Tibial nerve (tissue), 4 donors: ENCODE results near the gene MAPT.

ENCODE experiments used
- EP300 ChIP-seq, 2 donors: sonication (generic); formaldehyde crosslinking; IDR thresholded peaks; one replicate each; pipeline ENCODE4 v1.6.1; 2017; ENCODE audit warnings: antibody characterized with exemption in 2 of 2, mild to moderate bottlenecking in 1 of 2
- POLR2A ChIP-seq, 2 donors: fragments of 450-650 bp; IDR thresholded peaks; one replicate each; pipeline ENCODE4 v1.6.1; 2017; ENCODE audit warnings: antibody characterized with exemption in 2 of 2, mild to moderate bottlenecking in 2 of 2, moderate library complexity in 2 of 2
- TF ChIP-seq, protein P1 (sequence below), 5 experiments: fragments of 200-600 bp in 3 of 5; fragments of 450-650 bp in 2 of 5; sonication (generic) in 3 of 5; IDR thresholded peaks; one replicate each; pipeline ENCODE4 v1.5.1; 2016 to 2019; ENCODE audit warnings: antibody characterized with exemption in 5 of 5, mild to moderate bottlenecking in 3 of 5, moderate library complexity in 2 of 5

DNA sequence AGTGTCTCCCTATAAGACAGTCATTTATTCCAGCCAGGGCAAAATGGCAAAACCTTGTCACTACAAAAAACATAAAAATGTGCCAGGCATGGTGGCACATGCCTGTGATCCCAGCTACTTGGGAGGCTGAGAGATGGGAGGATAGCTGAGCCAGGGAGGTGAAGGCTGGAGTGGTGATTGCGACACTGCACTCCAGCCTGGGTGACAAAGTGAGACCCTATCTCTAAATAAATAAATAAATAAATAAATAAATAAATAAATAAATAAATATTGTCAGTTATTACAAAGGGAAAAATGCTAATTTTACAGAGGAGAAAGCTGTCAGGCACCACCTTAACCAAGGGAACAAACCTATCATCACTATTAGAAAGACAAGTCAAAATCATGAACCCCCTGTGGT lies 180.2 kb downstream of the MAPT start:
- no peak for TF ChIP-seq POLR2A (IDR thresholded peaks at IDR 0.05)
- TF ChIP-seq, protein P1, sequence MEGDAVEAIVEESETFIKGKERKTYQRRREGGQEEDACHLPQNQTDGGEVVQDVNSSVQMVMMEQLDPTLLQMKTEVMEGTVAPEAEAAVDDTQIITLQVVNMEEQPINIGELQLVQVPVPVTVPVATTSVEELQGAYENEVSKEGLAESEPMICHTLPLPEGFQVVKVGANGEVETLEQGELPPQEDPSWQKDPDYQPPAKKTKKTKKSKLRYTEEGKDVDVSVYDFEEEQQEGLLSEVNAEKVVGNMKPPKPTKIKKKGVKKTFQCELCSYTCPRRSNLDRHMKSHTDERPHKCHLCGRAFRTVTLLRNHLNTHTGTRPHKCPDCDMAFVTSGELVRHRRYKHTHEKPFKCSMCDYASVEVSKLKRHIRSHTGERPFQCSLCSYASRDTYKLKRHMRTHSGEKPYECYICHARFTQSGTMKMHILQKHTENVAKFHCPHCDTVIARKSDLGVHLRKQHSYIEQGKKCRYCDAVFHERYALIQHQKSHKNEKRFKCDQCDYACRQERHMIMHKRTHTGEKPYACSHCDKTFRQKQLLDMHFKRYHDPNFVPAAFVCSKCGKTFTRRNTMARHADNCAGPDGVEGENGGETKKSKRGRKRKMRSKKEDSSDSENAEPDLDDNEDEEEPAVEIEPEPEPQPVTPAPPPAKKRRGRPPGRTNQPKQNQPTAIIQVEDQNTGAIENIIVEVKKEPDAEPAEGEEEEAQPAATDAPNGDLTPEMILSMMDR (IDR thresholded peaks at IDR 0.05): no peak
- no peak for TF ChIP-seq EP300 (IDR thresholded peaks at IDR 0.05)
